ENCODE data around the gene CD27.
A peak's percentile ranks its signal among the peaks of the same experiment; 100 is the strongest.

CD27 gene

DNA sequence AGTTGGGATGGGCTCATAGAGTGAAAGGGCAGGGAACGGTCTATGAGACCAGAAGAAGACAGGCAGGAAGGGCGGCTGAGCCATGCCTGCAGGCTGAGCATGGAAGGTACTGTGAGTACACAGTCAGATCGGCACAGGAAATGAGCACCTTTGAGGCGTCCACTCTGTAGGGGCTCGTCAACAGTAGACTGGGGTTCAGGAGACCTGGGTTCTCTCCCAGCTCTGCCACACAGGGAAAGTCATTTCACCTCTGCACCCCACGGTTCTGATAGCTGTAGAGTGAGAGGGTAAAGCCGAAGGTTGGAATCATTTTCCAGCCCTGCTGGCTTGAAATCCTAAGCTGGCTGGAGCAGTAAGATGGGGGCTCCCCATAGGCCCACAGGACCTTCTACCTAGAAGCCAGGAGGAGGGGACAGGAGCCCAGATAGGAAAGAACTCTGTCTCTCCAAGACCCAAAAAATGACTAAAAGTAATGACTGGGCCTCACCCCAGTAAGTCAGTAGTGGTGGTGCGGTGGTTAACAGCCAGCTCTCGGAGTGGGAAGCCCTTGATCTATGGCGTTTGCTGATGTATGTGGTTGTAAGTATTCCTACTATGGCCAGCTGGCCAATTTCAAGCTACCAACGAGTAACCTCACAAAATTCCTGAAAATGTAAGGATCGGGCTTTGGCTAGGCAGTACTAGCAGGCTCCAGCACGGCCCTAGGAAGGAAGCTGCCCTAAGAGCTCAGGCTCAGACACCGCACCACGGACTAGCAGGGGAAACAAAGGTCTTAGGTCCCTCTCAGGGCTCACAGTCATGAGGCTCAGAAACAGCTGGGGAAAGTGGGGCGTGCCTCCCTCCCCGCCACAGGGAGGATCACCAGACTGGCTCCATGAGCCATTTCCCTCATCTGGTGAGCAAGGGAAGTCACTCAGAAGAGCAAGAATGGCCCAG lies 10.3 kb upstream of the CD27 start:
- peak; percentile 62 for DNase-seq

DNA sequence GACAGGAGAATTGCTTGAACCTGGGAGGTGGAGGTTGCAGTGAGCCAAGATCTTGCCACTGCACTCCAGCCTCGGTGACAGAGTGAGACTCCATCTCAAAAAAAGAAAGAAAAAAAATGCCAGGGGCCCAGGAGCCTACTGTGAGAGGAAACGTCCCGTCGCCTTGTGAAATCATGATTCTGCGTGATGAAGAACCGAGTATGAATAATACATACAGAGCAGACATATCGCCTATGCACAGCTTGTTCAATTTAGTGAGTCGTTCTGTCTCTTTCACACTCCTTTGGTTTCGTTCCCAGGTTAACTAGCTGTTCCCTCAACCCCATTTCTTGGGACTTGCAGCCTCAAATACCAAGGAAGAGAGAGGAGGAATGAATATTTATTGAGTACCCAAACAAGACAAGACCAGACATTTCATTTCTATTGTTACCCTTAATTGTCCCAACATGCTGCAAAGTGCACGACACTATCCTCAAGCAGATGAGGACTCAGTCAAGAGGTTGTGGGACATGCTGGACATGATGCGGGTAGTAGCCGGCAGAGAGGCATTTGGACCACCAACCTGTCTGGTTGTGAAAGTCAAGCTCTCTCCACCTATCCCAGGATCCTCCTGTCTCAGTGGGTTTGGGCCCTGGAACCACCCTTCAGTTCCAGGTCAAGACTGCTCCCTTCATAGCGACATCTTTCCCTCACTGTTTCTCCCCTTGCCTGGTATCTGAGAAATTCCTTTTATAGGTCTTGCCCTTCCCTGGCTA lies 8.6 kb upstream of the CD27 start:
- DNase-seq, result no peak

DNA sequence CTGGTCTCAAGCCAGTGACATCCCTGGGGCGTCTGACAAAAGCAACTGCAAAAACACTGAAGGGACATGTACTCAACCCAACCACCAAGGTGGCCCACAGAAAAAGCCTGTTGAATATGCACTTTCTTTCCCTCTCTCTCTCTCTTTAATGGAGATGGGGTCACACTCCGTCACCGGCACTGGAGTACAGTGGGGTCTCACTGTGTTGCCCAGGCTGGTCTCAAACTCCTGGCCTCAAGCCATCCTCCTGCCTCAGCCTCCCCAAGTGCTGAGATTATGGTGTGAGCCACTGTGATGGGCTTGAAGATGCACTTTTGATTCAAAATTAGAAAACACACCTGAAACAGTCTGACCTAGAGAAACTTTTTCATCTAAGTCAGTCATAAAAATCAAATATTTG lies 7.2 kb upstream of the CD27 start:
- DNase-seq, result no peak

- DNase-seq, result no peak
These were observed 6.4 kb upstream of the CD27 start for GRCh38 chr12:6438345-6438744.

DNA sequence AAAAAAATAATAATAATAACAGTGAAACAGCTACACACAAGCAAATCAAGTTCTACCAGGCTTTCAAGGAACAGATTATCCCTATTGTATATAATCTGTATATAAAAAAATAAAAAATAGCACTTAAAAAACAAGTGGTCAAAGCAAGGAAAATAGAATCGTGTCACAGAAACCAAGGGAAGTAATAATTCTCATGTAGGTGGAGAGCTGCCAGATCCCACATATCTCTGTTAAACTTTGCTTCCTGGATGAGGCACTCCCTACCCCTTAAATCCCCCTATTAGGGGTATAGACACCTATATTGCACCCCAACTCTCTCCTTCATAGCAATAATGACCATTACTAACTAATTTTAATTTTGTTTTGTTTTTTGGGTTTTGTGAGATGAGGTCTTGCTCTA lies 4.4 kb upstream of the CD27 start:
- DNase-seq, result no peak

DNA sequence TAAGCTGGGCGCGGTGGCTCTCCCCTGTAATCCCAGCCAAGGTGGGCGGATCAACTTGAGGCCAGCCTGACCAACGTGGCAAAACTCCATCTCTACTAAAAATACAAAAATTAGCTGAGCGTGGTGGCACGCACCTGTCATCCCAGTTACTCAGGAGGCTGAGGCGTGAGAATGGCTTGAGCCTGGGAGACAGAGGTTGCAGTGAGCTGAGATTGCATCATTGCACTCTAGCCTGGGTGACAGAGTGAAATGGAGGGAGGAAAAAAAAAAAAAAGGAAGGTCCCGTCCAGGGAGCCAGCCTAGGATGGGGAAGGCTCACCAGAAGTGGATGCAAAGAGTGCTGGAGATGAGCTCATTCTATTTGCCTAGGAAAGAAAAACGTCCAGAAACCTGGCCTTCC lies 1.9 kb upstream of the CD27 start:
- no peak for DNase-seq

DNA sequence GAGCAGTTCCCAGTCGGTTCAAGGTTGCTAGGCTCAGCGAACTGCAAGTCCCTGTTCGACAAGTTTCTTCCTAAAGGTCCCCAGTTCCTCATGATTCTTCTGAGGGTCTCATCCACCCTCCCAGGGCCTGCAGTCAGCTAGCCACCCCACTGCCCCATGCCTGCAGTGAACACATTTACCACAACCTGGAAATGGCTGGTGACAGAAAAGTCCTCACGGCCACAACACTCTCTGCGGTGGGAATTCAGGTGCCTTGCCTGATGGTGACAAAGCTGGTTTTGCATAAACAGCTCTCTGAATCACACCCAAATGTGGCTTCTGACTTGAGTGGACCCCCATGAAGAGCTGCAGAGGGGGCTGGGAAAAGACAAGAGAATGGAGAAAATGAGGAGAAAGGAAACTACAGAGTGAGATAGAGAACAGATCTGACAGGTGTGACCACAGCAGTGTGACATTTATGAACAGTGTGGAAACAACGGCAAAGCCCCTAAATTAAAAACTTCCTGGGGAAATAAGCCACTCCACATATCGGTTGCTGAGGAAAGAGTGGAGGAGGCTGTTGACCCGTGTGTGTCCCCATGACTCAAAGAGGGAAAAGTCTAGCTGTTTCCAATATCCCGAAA lies 1.3 kb upstream of the CD27 start:
- peak; percentile 77 for DNase-seq

GRCh38 chr12:6444031-6444430 lies 724 bp upstream of the CD27 start:
- DNase-seq, result no peak

- no peak for DNase-seq
These were observed 5.5 kb downstream of the CD27 start for GRCh38 chr12:6450091-6450868.

- peak; percentile 38 for DNase-seq
These were observed 6.2 kb downstream of the CD27 start for GRCh38 chr12:6450869-6451347.

- DNase-seq, result peak; percentile 82
These were observed 6.8 kb downstream of the CD27 start, which contains the start of gene TAPBPL for GRCh38 chr12:6451348-6452244. TSS of gene TAPBPL (plus strand) at chr12:6452042. CDS start at chr12:6452249, 207 bp downstream.

DNA sequence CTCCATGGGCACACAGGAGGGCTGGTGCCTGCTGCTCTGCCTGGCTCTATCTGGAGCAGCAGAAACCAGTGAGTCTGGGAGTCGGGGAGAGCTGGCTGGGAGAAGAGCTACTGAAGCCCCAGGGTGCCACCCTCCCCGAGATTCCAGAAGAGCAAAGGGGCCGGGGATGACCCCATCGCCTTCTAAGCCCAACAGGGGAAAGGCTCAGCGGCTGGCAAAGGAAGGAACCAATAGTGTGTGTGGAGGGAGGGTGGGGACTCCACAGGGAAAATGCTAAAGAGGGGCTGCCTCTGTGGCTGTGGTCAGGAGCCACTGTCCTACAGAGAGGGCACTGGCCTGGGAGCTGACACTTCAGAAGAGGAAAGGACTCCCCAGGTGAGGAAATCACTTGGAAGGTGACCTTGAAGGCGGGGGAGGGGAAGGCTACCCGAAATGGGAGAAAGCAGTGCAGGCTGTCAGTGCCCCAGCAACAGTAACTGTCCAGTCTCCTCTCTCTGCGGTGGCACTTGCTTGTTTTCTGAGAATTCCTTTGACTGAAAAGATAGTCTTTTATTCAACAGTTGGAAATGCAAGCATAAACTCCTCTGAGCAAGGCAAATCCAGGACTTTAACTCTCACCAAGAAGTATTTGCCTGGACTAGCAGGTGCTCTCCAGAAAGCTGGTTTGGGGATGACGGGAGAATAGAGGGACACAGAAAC lies 7.6 kb downstream of the CD27 start:
- DNase-seq, result no peak

DNA sequence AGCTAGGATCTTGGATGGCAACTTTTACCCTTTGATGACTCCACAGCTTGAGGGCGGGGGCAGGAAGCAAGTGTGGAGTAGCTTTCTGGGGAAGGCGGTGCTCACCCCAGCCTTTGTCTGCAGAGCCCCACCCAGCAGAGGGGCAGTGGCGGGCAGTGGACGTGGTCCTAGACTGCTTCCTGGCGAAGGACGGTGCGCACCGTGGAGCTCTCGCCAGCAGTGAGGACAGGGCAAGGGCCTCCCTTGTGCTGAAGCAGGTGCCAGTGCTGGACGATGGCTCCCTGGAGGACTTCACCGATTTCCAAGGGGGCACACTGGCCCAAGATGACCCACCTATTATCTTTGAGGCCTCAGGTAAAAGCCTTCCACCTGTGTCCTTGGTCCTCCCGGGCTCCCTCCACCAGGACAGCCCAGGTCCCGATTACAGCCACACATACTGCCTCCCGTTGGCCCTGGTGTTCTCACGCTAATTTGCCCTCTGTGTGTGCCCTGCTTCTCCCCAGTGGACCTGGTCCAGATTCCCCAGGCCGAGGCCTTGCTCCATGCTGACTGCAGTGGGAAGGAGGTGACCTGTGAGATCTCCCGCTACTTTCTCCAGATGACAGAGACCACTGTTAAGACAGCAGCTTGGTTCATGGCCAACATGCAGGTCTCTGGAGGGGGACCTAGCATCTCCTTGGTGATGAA lies 8.3 kb downstream of the CD27 start:
- DNase-seq, result no peak

- DNase-seq, result no peak
These were observed 12.6 kb downstream of the CD27 start for GRCh38 chr12:6457220-6457945.

DNA sequence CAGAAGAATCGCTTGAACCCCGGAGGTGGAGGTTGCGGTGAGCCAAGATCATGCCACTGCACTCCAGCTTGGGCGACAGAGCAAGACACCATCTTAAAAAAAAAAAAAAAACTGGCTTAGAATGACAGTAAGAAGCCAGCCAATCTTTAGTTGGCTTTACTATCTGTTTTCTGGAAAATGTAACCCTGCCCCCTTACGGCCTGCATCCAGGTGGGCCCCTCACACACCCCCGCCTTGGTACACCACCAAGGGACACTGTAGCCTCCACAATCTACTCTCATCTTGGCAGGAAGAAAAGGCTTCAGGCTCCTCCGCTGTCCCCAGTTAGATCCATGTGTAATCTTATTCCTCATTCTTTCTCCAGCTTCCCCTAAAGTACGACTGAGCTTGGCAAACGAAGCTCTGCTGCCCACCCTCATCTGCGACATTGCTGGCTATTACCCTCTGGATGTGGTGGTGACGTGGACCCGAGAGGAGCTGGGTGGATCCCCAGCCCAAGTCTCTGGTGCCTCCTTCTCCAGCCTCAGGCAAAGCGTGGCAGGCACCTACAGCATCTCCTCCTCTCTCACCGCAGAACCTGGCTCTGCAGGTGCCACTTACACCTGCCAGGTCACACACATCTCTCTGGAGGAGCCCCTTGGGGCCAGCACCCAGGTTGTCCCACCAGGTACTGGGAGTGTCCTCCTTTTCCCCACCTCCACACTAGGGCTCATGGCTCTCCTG lies 13.7 kb downstream of the CD27 start:
- DNase-seq, result no peak

DNA sequence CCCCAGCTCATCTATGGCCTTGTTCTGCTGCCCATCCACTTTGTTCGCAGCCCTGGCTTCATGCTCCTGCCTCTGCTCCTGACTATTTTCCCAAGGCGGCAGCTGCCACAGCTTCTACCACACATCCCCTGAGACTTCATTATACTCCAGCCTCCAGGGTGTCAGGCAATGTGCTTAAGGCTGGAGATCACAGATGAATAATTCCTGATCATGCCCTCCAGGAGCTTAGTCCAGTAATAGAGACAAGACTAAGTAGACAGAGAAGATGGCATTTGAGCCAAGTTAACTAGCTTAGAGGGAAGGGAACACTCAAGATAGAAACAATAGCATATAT lies 14.2 kb downstream of the CD27 start:
- no peak for DNase-seq

- DNase-seq, result peak; percentile 46
These were observed 16.1 kb downstream of the CD27 start for GRCh38 chr12:6460751-6461371.
